ENCODE measurements around the gene DNASE1L2.

The DNASE1L2 gene

DNA sequence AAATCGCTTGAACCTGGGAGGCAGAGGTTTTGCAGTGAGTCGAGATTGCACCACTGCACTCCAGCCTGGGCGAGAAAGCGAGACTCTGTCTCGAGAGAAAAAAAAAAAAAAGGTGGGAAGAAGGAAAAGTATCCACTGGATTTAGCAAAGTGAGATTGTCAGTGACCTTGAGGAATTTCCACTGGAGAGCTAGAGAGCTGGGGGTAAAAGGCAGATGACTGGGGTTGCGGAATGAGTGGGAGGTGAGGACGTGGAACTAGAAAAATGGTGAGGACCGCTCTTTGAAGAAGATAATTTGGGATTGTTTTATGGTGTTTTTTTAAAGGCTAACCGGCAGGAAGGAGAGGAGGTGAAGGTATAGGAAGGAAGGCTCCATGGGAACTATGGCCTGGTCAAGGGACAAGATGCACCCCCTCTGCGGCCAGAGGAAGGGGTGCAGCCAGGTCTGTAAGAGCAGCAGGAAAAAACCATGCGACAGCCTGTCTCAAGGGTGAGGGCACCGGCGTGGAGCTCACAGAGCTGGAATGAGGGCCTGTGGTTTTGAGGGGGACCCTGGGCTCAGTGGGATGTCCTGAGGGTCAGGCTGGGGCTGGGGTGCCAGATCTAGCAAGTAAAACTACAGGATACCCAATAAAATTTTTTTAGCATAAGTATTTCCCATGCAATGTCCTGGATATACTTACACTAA is 31.7 kb upstream of the DNASE1L2 start:
- FAIRE-seq = no peak

DNA sequence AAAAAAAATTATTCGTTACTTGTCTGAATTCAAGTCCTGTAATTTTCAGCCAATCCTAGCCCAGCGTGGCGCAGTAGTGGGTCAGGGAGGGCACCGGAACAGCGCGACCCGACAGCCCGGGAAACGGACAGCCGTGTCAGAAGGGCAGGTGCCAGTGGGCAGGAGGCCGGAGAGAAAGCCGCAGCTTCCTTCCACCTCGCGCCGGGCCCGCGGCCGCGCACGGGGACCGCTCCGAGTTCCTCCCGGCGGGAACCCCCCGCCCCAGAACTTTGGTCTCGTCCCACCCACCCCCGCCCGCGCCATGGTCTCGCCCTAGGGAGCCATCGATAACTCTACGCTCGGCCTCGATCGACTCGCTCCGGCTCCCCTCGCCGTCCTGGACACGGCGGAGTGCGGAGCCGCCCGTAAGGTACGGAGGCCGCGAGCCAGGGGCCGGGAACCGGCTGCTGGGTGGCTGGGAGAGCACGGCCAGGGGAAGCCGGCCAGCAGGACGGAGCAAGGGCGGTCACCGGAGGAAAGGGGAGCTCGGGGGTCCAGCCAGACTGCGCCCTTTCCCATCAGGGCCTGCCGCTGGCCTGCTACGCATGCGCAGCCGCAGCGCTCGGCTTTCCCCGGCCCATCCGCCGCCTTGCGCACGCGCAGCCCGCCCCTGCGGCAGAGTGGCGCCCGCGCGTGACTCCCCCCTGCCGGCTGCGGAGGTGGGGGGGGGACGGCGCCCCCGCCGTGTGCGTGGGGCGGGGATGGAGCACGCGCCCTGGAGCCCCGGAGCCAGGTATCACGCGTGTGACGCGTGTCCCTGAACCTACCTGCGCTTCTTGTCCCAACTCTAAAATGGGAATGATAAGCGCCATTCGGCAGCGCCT is 30.9 kb upstream of the DNASE1L2 start, which contains the start of gene MLST8:
Gene MLST8, plus strand, starts transcription at position 351 of the 863 bp plus-strand sequence. CDS start 632 bp downstream, outside the sequence.
- FAIRE-seq = no peak

DNA sequence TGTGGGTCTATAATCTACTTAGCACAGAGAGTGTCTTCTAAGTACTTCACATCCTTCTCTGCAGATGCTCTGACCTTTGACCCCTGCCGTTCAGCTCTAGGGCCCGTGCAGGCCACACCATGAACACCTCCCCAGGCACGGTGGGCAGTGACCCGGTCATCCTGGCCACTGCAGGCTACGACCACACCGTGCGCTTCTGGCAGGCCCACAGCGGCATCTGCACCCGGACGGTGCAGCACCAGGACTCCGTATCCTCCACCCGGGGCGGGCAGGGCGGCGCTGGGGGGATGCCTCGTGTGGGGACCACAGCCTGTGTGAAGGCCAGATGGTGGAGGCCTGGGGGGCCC is 30.3 kb upstream of the DNASE1L2 start:
- no peak for FAIRE-seq

DNA sequence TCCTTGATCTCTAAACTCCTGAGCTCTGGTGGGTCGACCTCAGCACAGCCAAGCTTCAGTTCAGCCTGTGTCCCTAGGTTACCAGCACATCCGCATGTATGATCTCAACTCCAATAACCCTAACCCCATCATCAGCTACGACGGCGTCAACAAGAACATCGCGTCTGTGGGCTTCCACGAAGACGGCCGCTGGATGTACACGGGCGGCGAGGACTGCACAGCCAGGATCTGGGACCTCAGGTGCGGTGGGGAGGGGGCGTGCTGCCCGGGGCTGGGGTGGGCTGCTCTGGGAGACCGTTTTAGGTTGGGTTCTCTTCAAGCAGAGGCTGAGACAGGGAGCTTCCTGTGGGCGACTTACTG is 29.8 kb upstream of the DNASE1L2 start:
- no peak for FAIRE-seq

DNA sequence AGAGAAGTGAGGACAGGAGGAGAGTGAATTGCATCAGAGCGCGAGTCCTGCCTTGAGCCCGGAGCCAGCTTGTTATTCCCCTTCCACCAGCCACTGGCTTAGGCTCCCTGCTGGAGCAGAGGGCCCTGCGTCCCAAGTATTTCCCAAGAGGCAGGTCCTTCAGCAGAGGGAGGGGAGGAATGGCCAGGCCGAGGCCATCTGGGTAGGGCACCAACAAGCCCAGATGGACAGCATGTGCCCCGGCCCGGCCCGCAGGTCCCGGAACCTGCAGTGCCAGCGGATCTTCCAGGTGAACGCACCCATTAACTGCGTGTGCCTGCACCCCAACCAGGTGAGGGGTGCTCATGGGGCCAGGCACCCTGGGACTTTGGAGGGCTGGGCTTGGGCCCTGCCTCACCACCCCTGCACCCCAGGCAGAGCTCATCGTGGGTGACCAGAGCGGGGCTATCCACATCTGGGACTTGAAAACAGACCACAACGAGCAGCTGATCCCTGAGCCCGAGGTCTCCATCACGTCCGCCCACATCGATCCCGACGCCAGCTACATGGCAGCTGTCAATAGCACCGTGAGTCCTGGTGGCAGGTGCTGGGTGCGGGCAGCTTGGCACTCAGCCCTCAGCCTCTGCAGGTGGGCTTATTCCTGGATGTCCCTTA is 29.3 kb upstream of the DNASE1L2 start:
- FAIRE-seq = no peak

DNA sequence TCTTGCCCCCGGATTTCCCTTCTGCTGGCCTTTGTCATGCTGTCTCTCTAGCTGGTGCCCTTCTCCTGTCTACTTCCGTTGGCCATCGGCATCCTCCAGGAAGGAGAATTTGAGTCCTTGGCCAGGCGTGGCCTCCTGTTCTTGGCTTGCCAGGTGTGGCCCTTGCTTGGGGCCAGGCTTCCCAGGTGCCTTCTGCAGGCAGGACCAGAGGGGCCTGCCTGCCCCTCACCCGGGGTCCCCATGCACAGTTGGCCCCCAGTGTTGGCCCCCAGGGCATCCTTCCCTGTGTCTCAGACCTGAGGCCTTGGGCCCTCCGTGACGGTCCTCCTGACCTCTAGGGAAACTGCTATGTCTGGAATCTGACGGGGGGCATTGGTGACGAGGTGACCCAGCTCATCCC is 28.4 kb upstream of the DNASE1L2 start:
- no peak for FAIRE-seq

DNA sequence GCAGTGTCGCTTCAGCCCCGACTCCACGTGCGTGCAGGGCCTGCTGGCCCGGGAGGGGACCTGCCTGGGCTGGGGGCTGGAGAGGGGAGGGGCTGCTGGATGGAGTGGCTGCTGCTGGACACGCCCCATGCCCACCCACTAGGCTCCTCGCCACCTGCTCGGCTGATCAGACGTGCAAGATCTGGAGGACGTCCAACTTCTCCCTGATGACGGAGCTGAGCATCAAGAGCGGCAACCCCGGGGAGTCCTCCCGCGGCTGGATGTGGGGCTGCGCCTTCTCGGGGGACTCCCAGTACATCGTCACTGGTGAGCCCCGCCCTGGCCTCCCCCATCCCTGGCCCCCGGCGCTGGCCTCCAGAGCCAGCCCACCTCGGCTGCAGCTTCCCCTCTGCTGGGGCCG is 27.9 kb upstream of the DNASE1L2 start:
- FAIRE-seq = no peak

DNA sequence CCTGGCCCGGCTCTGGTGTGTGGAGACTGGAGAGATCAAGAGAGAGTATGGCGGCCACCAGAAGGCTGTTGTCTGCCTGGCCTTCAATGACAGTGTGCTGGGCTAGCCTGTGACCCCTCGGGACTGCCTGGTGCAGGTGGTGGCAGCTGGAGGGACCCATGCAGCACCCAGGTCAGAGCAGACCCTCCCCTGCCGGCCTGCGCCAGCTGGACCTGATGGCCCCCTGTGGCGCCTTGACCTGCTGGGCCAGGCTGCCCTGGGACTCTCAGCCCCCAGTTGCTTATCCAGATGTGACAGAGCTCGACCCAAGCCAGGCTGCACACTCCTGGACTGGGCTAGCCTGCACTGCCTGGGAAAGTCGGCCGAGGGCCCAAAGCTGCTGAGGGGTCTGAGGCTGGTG is 27.5 kb upstream of the DNASE1L2 start:
- FAIRE-seq = no peak

DNA sequence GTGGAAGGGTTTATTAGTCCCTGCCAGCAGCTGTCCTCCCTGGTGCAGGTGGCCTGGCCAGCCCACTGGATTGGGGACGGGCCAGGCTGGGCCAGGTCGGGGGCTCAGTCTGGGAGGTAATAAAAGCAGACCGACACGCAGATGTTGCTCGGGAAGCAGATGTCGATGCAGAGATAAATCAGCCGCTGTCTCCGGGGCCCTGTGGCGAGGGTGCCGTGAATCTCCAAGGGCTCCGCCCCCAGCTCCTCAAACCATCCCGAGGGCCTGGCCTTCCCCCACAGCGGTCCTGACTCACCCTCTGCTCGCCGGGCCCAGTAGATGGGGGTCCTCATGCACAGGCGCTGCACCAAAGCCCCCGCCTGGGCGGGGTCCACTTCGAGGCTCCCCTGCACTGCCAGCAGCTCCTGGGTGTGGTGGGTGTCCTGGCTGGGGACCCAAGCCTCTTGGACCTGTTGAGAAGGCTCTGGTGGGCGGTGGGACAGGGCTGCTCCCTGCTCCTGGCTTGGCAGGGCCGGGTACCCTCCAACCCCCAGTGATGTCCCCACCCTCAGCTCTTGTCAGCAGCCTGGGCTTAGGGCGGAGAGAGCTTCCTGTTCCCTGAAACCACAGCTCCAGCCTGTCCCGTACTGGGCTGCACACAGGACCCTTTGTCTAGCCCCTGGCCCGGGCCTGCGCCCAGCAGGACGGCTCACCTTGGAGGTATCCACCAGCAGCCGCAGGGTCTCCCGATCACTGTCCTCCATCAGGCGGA is 26.8 kb upstream of the DNASE1L2 start:
- no peak for FAIRE-seq

DNA sequence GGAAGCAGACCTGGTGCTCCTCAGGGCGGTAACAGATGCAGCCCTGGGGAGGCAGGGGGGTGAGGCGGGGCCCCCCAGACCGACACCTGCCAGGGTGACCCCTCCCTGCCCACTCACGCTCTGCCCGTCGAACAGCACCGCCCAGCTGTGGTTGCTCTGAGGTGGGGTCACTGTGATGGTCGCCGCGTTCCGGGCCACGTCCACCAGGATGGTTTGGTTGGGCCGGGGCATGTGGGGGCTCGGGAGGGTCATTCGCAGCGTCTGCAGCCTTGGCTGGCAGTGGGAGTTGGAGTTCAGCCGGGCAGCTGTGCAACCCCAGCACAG is 26.3 kb upstream of the DNASE1L2 start:
- FAIRE-seq = no peak

DNA sequence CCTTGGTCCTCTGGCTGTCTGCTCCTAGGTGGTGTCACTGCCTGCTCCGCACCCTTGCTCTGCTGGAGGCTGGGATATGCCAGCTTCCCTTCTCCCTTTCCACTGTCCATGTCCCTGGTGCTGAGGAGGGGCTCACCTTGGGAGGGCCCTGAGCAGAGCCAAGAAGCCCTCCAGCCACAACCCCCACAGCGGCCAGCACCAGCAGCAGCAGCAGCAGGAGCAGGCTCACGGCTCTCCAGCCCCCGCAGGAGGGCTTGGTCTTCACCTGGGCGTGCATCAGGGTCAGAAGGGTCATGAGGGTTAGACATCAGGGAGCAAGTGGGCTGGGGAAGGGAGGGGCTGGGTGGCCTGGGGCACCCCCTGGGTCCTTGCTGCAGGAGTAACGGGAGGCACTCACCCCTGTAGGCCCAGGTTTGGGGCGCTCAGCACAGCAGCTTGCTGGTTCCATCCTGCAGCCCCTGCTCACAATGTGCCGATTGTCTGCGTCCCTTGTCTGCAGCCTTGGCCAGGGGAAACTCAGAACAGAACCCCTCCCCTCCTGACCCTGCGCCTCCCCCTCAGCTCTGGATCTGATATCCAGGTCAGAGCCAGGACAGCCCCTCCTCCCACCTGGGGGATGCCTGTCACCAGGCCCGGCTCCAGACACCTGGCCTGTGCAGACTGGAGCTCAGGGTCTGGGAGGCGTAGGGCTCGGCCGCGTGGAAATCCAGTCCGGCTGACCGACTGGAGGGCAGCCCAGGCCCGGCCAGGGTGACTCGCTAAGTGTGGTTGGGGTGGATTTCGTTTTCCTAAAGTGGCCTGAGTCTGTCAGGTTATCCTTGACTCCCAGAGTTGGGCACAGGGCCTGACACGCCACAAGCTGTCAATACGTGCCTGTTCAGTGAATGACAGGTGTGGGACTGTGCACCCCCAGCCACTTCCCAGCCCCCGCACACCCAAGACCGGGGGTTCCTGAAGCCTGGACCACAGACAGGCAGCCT is 25.6 kb upstream of the DNASE1L2 start, which contains the start of gene BRICD5:
Gene BRICD5, minus strand, starts transcription at position 478 of the 980 bp plus-strand sequence. Its CDS starts 30 bp downstream, at position 448.
- no peak for FAIRE-seq

DNA sequence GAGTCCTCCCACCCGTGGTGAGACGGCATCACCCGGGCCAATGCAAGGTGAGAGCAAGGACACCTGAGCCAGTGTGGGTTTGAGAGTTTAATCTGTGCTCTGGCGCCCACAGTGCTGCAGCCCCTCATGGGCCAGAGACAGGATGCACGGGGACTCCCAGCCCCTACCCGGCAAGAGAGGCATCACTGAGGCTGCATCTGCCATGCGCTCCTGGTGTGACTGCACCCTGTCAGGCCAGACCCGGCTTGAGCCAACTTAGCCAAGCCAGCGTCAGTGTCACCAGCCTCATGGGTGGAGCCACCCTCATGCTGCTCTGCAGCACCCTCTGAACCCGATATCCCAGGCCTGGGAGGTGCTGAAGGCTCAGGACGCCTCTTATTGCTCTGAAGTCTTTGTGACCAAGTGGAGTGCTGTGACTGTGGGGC is 24.3 kb upstream of the DNASE1L2 start:
- no peak for FAIRE-seq

DNA sequence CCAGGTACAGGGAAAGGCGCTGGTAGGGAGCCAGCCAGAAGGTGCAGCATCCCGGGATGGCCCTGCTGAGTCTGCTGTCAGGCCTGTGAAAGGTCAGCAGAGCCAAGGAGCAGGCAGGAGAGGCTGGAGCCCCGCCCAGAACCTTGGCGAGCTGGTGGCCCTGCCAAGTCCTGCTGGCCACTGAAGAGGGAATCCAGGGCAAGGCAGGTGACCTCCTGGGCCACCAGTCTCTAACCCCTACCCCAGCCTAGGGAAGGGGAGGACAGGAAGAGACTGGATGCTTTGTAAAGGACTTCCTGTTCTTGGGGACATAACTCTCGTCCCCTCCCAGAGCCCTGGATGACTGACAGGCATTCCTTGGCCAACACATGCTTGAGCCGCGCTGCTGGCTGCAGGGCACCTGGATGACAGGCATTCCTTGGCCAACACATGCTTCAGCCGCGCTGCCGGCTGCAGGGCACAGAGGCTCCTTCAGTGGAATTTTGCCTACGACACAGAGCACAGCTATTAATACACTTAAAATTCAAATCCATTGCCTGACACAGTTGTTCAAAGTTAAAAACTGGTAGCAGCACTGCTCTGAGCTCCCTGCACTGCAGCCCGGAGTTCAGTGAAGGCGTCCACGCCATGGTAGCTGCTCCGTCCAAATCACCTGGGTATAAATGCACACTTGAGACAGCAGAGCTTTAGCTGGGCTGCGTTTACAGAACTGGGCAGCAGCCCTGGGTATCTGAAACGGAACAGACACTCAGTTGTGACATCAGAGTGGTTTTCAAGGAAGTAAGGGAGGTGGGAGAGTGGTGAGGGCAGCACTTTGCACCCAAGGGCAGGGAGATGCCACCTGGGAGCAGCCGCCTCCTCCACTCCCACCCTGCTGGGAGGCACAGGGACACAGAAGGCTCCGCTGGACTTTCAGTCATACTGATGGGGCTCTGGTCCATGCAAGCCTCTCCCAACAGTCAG is 23.6 kb upstream of the DNASE1L2 start:
- FAIRE-seq = no peak

DNA sequence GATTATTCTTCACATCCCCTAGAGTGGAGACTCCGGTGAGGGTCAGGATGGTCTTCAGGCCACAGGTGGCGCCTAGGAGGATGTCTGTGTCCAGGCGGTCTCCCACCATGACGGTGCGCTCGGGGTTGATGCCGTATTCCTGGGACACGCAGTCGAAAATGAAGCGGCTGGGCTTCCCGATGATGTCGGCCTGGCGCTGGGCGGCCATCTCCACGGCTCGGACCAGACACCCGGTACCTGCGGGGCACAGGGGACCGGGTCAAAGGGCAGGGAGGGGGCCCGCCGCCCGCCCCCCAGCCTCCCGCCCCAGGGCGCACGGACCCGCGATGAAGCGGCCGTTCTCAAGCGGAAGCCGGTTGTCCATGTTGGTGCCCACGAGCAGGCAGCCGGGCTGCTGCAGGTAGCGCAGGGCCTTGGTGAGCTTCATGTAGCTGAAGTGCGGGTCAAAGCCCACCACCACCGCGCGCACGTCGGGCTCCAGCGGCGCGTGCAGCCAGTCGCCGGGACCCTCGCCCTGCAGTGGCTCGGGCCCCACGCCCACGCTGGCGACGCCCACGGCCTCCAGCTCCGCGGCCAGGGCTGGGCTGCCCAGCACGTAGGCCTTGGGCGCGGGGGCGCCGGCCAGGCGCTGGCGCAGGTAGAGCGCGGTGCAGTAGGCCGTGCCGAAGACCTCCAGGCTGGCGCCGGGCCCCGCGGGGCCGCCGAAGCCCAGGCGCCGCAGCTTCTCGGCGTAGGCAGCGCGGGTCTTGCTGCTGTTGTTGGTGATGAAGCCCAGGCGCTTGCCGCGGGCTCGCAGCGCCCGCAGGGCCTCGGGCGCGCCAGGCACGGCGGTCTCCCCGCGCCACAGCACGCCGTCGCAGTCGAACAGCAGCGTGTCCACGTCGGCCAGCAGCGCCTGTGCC is 22.2 kb upstream of the DNASE1L2 start:
- FAIRE-seq = no peak

DNA sequence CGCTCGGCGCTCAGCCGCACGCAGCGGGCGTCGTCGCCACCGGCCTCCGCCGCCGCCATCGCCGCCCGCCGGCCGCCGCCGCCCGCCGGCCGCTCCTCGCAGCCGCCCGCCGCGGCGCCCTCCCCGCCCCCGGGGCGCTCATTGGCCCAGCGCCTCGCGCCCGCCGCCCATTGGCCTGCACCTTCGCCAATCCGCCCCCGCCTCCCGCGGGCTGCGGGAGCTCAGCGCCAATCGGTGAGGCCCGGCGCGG is 21.6 kb upstream of the DNASE1L2 start, which contains the start of gene PGP:
Gene PGP, minus strand, starts transcription at position 122 of the 250 bp plus-strand sequence. Its CDS starts 63 bp downstream, at position 59.
- FAIRE-seq = no peak

DNA sequence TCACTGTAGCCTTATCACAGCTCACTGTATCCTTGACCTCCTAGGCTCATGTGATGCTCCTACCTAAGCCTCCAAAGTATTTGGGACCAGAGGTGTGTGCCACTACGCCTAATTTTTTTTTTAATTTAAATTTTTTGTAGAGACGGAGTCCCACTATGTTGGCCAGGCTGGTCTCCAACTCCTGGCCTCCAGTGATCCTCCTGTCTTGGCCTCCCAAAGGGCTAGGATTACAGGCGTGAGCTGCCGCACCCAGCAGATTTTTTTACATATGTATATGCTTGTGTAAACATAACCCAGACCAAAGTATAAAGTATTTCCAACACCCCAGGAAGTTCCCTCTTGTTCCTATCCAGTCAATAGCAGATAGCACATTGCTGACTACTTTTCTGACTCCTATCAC is 19.9 kb upstream of the DNASE1L2 start:
- FAIRE-seq = no peak

DNA sequence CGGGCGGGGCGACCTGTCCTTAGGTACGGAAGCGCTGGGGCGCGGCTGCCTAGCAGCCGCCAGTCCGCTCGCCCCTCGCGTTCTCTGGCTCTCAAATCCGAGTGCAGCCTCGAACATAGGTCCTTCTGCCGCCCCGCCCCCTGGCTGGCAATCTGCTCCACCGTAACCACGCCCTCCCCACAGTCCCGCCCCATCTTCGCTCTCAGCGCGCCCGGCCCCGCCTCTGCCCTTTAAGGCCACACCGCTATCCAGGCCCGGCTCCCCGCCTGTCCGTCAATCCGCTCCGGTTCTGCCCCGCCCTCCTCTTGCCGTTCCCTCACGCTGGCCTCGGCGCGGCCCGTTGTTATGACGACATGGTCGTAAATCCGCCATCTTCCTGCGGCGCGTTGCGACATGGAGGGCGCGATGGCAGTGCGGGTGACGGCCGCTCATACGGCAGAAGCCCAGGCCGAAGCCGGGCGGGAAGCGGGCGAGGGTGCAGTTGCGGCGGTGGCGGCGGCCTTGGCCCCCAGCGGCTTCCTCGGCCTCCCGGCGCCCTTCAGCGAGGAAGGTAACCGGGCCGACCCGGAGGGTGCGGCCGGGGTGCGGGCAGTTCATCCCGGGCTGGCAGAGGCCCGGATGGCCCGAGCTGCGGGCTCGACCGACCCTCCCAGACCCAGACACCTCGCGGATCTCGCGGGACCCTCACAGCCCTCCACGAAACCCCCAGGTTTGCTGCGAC is 12.9 kb upstream of the DNASE1L2 start, which contains the start of gene E4F1:
Gene E4F1, plus strand, starts transcription at position 371 of the 721 bp plus-strand sequence. Its CDS starts 23 bp downstream, at position 394.
- FAIRE-seq = peak; percentile 74

DNA sequence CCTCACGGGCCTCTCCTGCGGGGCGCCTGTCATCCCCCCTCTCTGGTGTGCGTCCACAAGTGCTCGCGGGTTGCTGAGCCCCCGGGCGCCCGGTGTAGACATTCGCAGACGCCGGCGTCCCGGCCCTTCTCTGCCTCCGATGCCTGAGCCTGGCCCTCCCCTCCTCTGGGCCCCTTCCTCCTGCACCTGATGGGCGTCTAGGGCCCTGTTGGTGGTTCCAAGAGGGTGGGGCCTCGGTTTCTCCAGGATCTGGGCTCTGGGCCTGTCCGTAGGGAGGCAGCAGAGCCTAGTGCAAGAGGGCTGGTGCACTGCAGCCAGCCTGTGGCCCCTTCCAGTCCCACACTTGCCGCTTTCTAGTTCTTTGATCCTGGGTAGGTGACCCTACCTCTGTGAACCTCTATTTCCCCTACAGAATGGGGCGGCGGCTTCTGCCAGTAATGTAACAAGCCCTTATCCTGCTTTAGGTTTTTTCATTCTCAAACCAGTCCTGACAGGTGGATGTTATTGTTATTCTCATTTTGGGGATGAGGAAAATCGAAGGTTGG is 12.2 kb upstream of the DNASE1L2 start:
- no peak for FAIRE-seq
